Hepatic stellate cell (primary cell): Measurements from ENCODE around the gene STEAP2.

Source experiments
- DNase-seq: peaks from one replicate; pipeline ENCODE4 v3.0.0; 2011; ENCODE audit warnings: low spot score

Gene STEAP2

GRCh38 chr7:90272242-90272641 is 60.7 kb downstream of the STEAP2 start:
- no peak for DNase-seq

GRCh38 chr7:90274161-90274560 is 62.6 kb downstream of the STEAP2 start:
- DNase-seq, result no peak

GRCh38 chr7:90276033-90276728 is 64.6 kb downstream of the STEAP2 start:
- DNase-seq, result no peak
